Measurements from ENCODE around the gene GULP1.

DNA sequence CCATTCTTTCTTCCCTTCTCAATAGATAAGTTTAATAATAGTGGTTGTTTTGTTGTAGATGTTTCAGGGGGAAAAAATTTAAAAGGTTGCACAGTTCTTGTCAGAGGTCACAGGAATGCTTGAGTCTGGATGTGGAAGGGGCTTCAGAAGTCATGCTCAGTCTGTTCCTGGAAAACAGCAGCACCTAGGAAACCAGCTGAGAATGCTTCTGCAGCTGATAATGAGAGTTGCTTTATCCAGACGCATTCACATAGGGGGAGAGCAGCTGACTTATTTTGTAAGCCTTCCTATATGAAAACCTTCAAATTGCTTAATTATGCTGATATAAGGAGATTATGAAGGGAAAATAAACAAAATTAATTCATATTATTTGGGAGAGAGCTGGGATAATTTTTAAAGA lies 235.5 kb downstream of the GULP1 start:
- TF ChIP-seq, protein P1, sequence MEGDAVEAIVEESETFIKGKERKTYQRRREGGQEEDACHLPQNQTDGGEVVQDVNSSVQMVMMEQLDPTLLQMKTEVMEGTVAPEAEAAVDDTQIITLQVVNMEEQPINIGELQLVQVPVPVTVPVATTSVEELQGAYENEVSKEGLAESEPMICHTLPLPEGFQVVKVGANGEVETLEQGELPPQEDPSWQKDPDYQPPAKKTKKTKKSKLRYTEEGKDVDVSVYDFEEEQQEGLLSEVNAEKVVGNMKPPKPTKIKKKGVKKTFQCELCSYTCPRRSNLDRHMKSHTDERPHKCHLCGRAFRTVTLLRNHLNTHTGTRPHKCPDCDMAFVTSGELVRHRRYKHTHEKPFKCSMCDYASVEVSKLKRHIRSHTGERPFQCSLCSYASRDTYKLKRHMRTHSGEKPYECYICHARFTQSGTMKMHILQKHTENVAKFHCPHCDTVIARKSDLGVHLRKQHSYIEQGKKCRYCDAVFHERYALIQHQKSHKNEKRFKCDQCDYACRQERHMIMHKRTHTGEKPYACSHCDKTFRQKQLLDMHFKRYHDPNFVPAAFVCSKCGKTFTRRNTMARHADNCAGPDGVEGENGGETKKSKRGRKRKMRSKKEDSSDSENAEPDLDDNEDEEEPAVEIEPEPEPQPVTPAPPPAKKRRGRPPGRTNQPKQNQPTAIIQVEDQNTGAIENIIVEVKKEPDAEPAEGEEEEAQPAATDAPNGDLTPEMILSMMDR (conservative IDR thresholded peaks at IDR 0.05; ENCODE audit: low read depth, low read length): no peak
- no peak for TF ChIP-seq POLR2A (IDR thresholded peaks at IDR 0.05; ENCODE audit: low read depth, low read length)
- TF ChIP-seq, protein P2, sequence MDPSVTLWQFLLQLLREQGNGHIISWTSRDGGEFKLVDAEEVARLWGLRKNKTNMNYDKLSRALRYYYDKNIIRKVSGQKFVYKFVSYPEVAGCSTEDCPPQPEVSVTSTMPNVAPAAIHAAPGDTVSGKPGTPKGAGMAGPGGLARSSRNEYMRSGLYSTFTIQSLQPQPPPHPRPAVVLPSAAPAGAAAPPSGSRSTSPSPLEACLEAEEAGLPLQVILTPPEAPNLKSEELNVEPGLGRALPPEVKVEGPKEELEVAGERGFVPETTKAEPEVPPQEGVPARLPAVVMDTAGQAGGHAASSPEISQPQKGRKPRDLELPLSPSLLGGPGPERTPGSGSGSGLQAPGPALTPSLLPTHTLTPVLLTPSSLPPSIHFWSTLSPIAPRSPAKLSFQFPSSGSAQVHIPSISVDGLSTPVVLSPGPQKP (IDR thresholded peaks at IDR 0.05; ENCODE audit: borderline replicate concordance, low read depth, low read length): no peak
- TF ChIP-seq USF2 (IDR thresholded peaks at IDR 0.05; ENCODE audit: low read depth, low read length): no peak
